ENCODE results near the gene FREM1. TPM values are rescaled to one million over a fixed set of nuclear protein-coding genes. Genes with fewer than 3 reads are reported as not detected.

The FREM1 gene
- total and polyA plus RNA-seq, 2 donors (not counting 1 experiment from before 2014, with no cell fraction given): not detected

GRCh38 chr9:14956208-14956607 lies 46.0 kb upstream of the FREM1 start:
- H3K79me2 ChIP-seq (ENCODE audit: control insufficient read depth, insufficient read depth, low read length): no peaks in the 10 kb centered on the region
- TF ChIP-seq CTCF (IDR thresholded peaks at IDR 0.05): no peak
- TF ChIP-seq EZH2 (IDR thresholded peaks at IDR 0.05; ENCODE audit: borderline replicate concordance, insufficient read depth, low read depth, low read length, poor library complexity, severe bottlenecking): no peak
- ATAC-seq (ENCODE audit: low read depth) (no peak), DNase-seq (no peak)
- no CpG with 5 or more reads among the region's 2 CpGs for WGBS (ENCODE audit: insufficient coverage)
- no peaks in the 10 kb centered on the region for H3K4me1 ChIP-seq (ENCODE audit: control insufficient read depth in 2 of 2, insufficient read depth in 2 of 2, low read length in 2 of 2)
- Mint-ChIP-seq H3K9me3 (ENCODE audit: insufficient read depth) (peaks cover 3% of the 10 kb centered on the region), H3K27ac (no peak overlapping the region), H3K4me3 (no peak overlapping the region), H3K27me3 (no peaks in the 10 kb centered on the region), H3K4me1 (no peaks in the 10 kb centered on the region)
- ChIA-PET POLR2A (no interaction called here), CTCF (no interaction called here)
- H3K4me3 ChIP-seq (ENCODE audit: control extremely low read depth in 1 of 5, extremely low read depth in 1 of 5, insufficient read depth in 1 of 5, low read depth in 2 of 5, low read length in 4 of 5): no peak overlapping the region
- H2AFZ ChIP-seq (ENCODE audit: insufficient read depth, low read depth, low read length, poor library complexity, severe bottlenecking): no peak overlapping the region
- intact Hi-C loops (cut with micrococcal nuclease): no loop called here
- no peaks in the 10 kb centered on the region for H3K27me3 ChIP-seq (replicated peaks in 1 of 4; ENCODE audit: control extremely low read depth in 1 of 4, control insufficient read depth in 3 of 4, insufficient read depth in 4 of 4, low read length in 3 of 4)
- H4K20me1 ChIP-seq (ENCODE audit: control insufficient read depth, insufficient read depth, low read length, poor library complexity, severe bottlenecking): no peaks in the 10 kb centered on the region
- H3K4me2 ChIP-seq (replicated peaks; ENCODE audit: low read depth, low read length, poor library complexity, severe bottlenecking): no peak overlapping the region
- no peak overlapping the region for H3K27ac ChIP-seq (ENCODE audit: low read length in 2 of 2)
- no peaks in the 10 kb centered on the region for H3K36me3 ChIP-seq (replicated peaks in 1 of 2; ENCODE audit: control extremely low read depth in 1 of 2, control insufficient read depth in 1 of 2, extremely low read depth in 1 of 2, insufficient read depth in 2 of 2, low read length in 1 of 2)
- H3K9ac ChIP-seq (ENCODE audit: low read length): no peak overlapping the region
- no peaks in the 10 kb centered on the region for H3K9me3 ChIP-seq (ENCODE audit: control extremely low read depth in 1 of 3, control insufficient read depth in 2 of 3, insufficient read depth in 1 of 3, low read length in 2 of 3)

- ATAC-seq (ENCODE audit: low read depth) (no peak), DNase-seq (no peak)
- Histone ChIP-seq H3K4me2 (replicated peaks; ENCODE audit: low read depth, low read length, poor library complexity, severe bottlenecking) (no peak overlapping the region), H3K79me2 (ENCODE audit: control insufficient read depth, insufficient read depth, low read length) (no peaks in the 10 kb centered on the region), H3K27ac (ENCODE audit: low read length in 2 of 2) (no peak overlapping the region), H3K4me3 (ENCODE audit: control extremely low read depth in 1 of 5, extremely low read depth in 1 of 5, insufficient read depth in 1 of 5, low read depth in 2 of 5, low read length in 4 of 5) (no peak overlapping the region), H3K9ac (ENCODE audit: low read length) (no peak overlapping the region), H3K27me3 (replicated peaks in 1 of 4; ENCODE audit: control extremely low read depth in 1 of 4, control insufficient read depth in 3 of 4, insufficient read depth in 4 of 4, low read length in 3 of 4) (no peaks in the 10 kb centered on the region), H2AFZ (ENCODE audit: insufficient read depth, low read depth, low read length, poor library complexity, severe bottlenecking) (no peak overlapping the region), H3K9me3 (ENCODE audit: control extremely low read depth in 1 of 3, control insufficient read depth in 2 of 3, insufficient read depth in 1 of 3, low read length in 2 of 3) (peaks cover 0 to 9% (median 0%) of the 10 kb centered on the region in 3 donors), H3K4me1 (ENCODE audit: control insufficient read depth in 2 of 2, insufficient read depth in 2 of 2, low read length in 2 of 2) (no peaks in the 10 kb centered on the region), H4K20me1 (ENCODE audit: control insufficient read depth, insufficient read depth, low read length, poor library complexity, severe bottlenecking) (no peaks in the 10 kb centered on the region), H3K36me3 (replicated peaks in 1 of 2; ENCODE audit: control extremely low read depth in 1 of 2, control insufficient read depth in 1 of 2, extremely low read depth in 1 of 2, insufficient read depth in 2 of 2, low read length in 1 of 2) (no peaks in the 10 kb centered on the region)
- Mint-ChIP-seq H3K9me3 (ENCODE audit: insufficient read depth) (no peaks in the 10 kb centered on the region), H3K27me3 (no peaks in the 10 kb centered on the region), H3K4me1 (no peaks in the 10 kb centered on the region), H3K27ac (no peak overlapping the region), H3K4me3 (no peak overlapping the region)
- ChIA-PET CTCF (no interaction called here), POLR2A (no interaction called here)
- TF ChIP-seq CTCF (IDR thresholded peaks at IDR 0.05): no peak
- no peak for TF ChIP-seq EZH2 (IDR thresholded peaks at IDR 0.05; ENCODE audit: borderline replicate concordance, insufficient read depth, low read depth, low read length, poor library complexity, severe bottlenecking)
- intact Hi-C loops (cut with micrococcal nuclease): no loop called here
- WGBS (ENCODE audit: insufficient coverage): 100% methylated on average over 1 of the region's 4 CpGs
These were observed 35.1 kb upstream of the FREM1 start for GRCh38 chr9:14945351-14945750.
